GM12892 (cell line): ENCODE data around the gene EPB41L1.

Source experiments
- POLR2A ChIP-seq: IDR thresholded peaks from 2 replicates; pipeline ENCODE4 v1.6.1; 2011; ENCODE audit warnings: low read depth, low read length, control low read depth
- TAF1 ChIP-seq: IDR thresholded peaks from 2 replicates; pipeline ENCODE4 v1.6.1; 2011; ENCODE audit warnings: low read depth, mild to moderate bottlenecking, control low read depth, low read length, borderline replicate concordance

- TF ChIP-seq POLR2A (no peak), TAF1 (no peak)
These were observed 21.0 kb downstream of the EPB41L1 start for GRCh38 chr20:36175475-36175995.
